Brain microvascular endothelial cell (primary cell): Measurements from ENCODE around the gene AGK.
"Not testable (repeated sequence)": the region's sequence is repeated elsewhere in the genome, so short reads cannot be mapped to it uniquely, and the experiment has no call there.

Source experiments
- DNase-seq: peaks from one replicate; pipeline ENCODE4 v3.0.0-alpha.2; 2020
- H3K27ac ChIP-seq: fragments of 250-450 bp; sonication (Bioruptor Pico); 2 replicates; pipeline ENCODE4 v1.5.1; 2020; ENCODE audit warnings: mild to moderate bottlenecking, moderate library complexity
- H3K27me3 ChIP-seq: fragments of 250-450 bp; sonication (Bioruptor Pico); replicated peaks from 2 replicates; pipeline ENCODE4 v1.5.1; 2020; ENCODE audit warnings: mild to moderate bottlenecking
- H3K36me3 ChIP-seq: fragments of 250-450 bp; sonication (Bioruptor Pico); replicated peaks from 2 replicates; pipeline ENCODE4 v1.5.1; 2020; ENCODE audit warnings: mild to moderate bottlenecking
- H3K4me3 ChIP-seq: 2 replicates; pipeline ENCODE4 v1.5.1; 2011; ENCODE audit warnings: low read depth, mild to moderate bottlenecking, control low read depth, low read length, moderate library complexity
- CTCF ChIP-seq: IDR thresholded peaks from 2 replicates; pipeline ENCODE4 v1.5.1; 2011; ENCODE audit warnings: low read depth, mild to moderate bottlenecking, moderate library complexity, low read length, control low read depth, inconsistent platforms; ENCODE audit errors: missing control alignments
- in situ Hi-C: cut with HindIII; loops from 2 replicates; pipeline ENCODE4 v1.10.0; 2017; ENCODE audit warnings: low sequenced_read_pairs, low pct_ligation_motif_present

AGK gene

GRCh38 chr7:141541375-141541774, 9.8 kb upstream of the AGK start:
- no peak for TF ChIP-seq CTCF
- Histone ChIP-seq H3K27me3 (no peaks in the 10 kb centered on the region), H3K27ac (no peak overlapping the region), H3K36me3 (no peaks in the 10 kb centered on the region), H3K4me3 (no peak overlapping the region)
- in situ Hi-C loops, result no loop called here
- no peak for DNase-seq

- in situ Hi-C loops, result no loop called here
- no peaks in the 10 kb centered on the region for H3K36me3 ChIP-seq
- no peak overlapping the region for H3K4me3 ChIP-seq
Observed at GRCh38 chr7:141544831-141545230, 6.4 kb upstream of the AGK start.

GRCh38 chr7:141549582-141549981, 1.6 kb upstream of the AGK start:
- no peak for DNase-seq
- H3K27me3 ChIP-seq, result no peaks in the 10 kb centered on the region
- H3K27ac ChIP-seq, result no peak overlapping the region
- H3K4me3 ChIP-seq, result no peak overlapping the region
- H3K36me3 ChIP-seq, result no peaks in the 10 kb centered on the region
- in situ Hi-C loops, result no loop called here
- no peak for TF ChIP-seq CTCF

More at GRCh38 chr7:141544831-141545230, 6.4 kb upstream of the AGK start:
- DNase-seq, result no peak
- Histone ChIP-seq H3K27me3 (no peaks in the 10 kb centered on the region), H3K27ac (no peak overlapping the region)
- TF ChIP-seq CTCF, result no peak

- Histone ChIP-seq H3K27me3 (no peaks in the 10 kb centered on the region), H3K36me3 (no peaks in the 10 kb centered on the region), H3K27ac (peak overlapping the region; percentile 69), H3K4me3 (peak overlapping the region; percentile 86)
- no peak for DNase-seq
- TF ChIP-seq CTCF, result no peak
- in situ Hi-C loops, result no loop called here
Observed at GRCh38 chr7:141550386-141551093, 670 bp upstream of the AGK start.

- TF ChIP-seq CTCF, result no peak
- in situ Hi-C loops, result no loop called here
- no peak for DNase-seq
- Histone ChIP-seq H3K4me3 (peak overlapping the region; percentile 86), H3K36me3 (no peaks in the 10 kb centered on the region), H3K27me3 (no peaks in the 10 kb centered on the region), H3K27ac (peak overlapping the region; percentile 69)
Observed at GRCh38 chr7:141551782-141552181, 572 bp downstream of the AGK start.

- Histone ChIP-seq H3K36me3 (no peaks in the 10 kb centered on the region), H3K4me3 (no peak overlapping the region), H3K27me3 (no peaks in the 10 kb centered on the region), H3K27ac (no peak overlapping the region)
- in situ Hi-C loops, result no loop called here
- no peak for DNase-seq
- TF ChIP-seq CTCF, result no peak
Observed at GRCh38 chr7:141557360-141557759, 6.2 kb downstream of the AGK start.

GRCh38 chr7:141557831-141558531, 6.8 kb downstream of the AGK start:
- DNase-seq, result peak; percentile 43
- H3K27me3 ChIP-seq, H3K4me3 ChIP-seq, H3K36me3 ChIP-seq, in situ Hi-C loops: not testable (repeated sequence)
- H3K27ac ChIP-seq, result peak overlapping the region; percentile 31
